Measurements from ENCODE around the gene RABEP1. TPM values are rescaled to one million over a fixed set of nuclear protein-coding genes. Genes with fewer than 3 reads are reported as not detected.
"Not testable (repeated sequence)": the region's sequence is repeated elsewhere in the genome, so short reads cannot be mapped to it uniquely, and the experiment has no call there.

The RABEP1 gene, protein sequence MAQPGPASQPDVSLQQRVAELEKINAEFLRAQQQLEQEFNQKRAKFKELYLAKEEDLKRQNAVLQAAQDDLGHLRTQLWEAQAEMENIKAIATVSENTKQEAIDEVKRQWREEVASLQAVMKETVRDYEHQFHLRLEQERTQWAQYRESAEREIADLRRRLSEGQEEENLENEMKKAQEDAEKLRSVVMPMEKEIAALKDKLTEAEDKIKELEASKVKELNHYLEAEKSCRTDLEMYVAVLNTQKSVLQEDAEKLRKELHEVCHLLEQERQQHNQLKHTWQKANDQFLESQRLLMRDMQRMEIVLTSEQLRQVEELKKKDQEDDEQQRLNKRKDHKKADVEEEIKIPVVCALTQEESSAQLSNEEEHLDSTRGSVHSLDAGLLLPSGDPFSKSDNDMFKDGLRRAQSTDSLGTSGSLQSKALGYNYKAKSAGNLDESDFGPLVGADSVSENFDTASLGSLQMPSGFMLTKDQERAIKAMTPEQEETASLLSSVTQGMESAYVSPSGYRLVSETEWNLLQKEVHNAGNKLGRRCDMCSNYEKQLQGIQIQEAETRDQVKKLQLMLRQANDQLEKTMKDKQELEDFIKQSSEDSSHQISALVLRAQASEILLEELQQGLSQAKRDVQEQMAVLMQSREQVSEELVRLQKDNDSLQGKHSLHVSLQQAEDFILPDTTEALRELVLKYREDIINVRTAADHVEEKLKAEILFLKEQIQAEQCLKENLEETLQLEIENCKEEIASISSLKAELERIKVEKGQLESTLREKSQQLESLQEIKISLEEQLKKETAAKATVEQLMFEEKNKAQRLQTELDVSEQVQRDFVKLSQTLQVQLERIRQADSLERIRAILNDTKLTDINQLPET
- total RNA-seq = 10 to 100 TPM; 44.1 to 64.0 (median 44.2) TPM
- total RNA-seq (2013) = 72.3 TPM

GRCh38 chr17:5281814-5282641 lies at the start of gene RABEP1:
Gene RABEP1 (plus strand): TSS chr17:5282284. CDS start chr17:5282487, 203 bp downstream.
- peaks cover 17% of the 10 kb centered on the region for H3K4me1 ChIP-seq (ENCODE audit: control insufficient read depth, insufficient read depth, low read length)
- ATAC-seq = peak; percentile 81 to 90 (median 89)
- no peaks in the 10 kb centered on the region for H3K27me3 Mint-ChIP-seq (ENCODE audit: low read depth in 2 of 2)
- H3K36me3 ChIP-seq (ENCODE audit: control insufficient read depth, insufficient read depth, low read length) = no peaks in the 10 kb centered on the region
- no peaks in the 10 kb centered on the region for H3K9me3 ChIP-seq (ENCODE audit: control insufficient read depth, insufficient read depth, low read length)
- H3K36me3 Mint-ChIP-seq = no peaks in the 10 kb centered on the region
- H3K4me3 Mint-ChIP-seq = peak within 1 kb of the TSS; percentile 93
- H3K9me3 Mint-ChIP-seq = no peaks in the 10 kb centered on the region
- TF ChIP-seq, protein P1, sequence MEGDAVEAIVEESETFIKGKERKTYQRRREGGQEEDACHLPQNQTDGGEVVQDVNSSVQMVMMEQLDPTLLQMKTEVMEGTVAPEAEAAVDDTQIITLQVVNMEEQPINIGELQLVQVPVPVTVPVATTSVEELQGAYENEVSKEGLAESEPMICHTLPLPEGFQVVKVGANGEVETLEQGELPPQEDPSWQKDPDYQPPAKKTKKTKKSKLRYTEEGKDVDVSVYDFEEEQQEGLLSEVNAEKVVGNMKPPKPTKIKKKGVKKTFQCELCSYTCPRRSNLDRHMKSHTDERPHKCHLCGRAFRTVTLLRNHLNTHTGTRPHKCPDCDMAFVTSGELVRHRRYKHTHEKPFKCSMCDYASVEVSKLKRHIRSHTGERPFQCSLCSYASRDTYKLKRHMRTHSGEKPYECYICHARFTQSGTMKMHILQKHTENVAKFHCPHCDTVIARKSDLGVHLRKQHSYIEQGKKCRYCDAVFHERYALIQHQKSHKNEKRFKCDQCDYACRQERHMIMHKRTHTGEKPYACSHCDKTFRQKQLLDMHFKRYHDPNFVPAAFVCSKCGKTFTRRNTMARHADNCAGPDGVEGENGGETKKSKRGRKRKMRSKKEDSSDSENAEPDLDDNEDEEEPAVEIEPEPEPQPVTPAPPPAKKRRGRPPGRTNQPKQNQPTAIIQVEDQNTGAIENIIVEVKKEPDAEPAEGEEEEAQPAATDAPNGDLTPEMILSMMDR (IDR thresholded peaks at IDR 0.05) = no peak
- peak within 1 kb of the TSS; percentile 81 to 87 for H3K27ac Mint-ChIP-seq
- under 1% methylated on average over 98 of the region's 98 CpGs for WGBS (ENCODE audit: insufficient coverage)
- intact Hi-C loops (cut with micrococcal nuclease) = loop anchor here (5.0 kb wide), 1 partner anchor 45 kb away; no protein-coding TSS in a partner anchor
- H3K4me1 Mint-ChIP-seq = peaks cover 27 to 33% of the 10 kb centered on the region in 2 donors
- no peaks in the 10 kb centered on the region for H3K27me3 ChIP-seq (ENCODE audit: control insufficient read depth, insufficient read depth, low read length)
- DNase-seq = peak; percentile 92 to 97
- peak within 1 kb of the TSS; percentile 48 for H3K27ac ChIP-seq (ENCODE audit: low read length)
- peak within 1 kb of the TSS; percentile 59 for H3K4me3 ChIP-seq (ENCODE audit: low read length)

- H3K36me3 Mint-ChIP-seq; H3K9me3 Mint-ChIP-seq; H3K9me3 ChIP-seq (ENCODE audit: control insufficient read depth, insufficient read depth, low read length); H3K27me3 ChIP-seq (ENCODE audit: control insufficient read depth, insufficient read depth, low read length); H3K27me3 Mint-ChIP-seq (ENCODE audit: low read depth in 2 of 2); ATAC-seq; H3K36me3 ChIP-seq (ENCODE audit: control insufficient read depth, insufficient read depth, low read length); intact Hi-C loops (cut with micrococcal nuclease); DNase-seq: not testable (repeated sequence)
- Histone ChIP-seq H3K4me3 (ENCODE audit: low read length) (peak overlapping the region; percentile 24), H3K27ac (ENCODE audit: low read length) (peak overlapping the region; percentile 52), H3K4me1 (ENCODE audit: control insufficient read depth, insufficient read depth, low read length) (peaks cover 97% of the 10 kb centered on the region)
- Mint-ChIP-seq H3K27ac (peak overlapping the region; percentile 91 to 96), H3K4me3 (peak overlapping the region; percentile 42), H3K4me1 (peaks cover 64 to 70% of the 10 kb centered on the region in 2 donors)
- WGBS (ENCODE audit: insufficient coverage) = 85% methylated on average over 7 of the region's 7 CpGs
These were observed 48.6 kb upstream of the RABEP1 start for GRCh38 chr17:5233492-5233891.

DNA sequence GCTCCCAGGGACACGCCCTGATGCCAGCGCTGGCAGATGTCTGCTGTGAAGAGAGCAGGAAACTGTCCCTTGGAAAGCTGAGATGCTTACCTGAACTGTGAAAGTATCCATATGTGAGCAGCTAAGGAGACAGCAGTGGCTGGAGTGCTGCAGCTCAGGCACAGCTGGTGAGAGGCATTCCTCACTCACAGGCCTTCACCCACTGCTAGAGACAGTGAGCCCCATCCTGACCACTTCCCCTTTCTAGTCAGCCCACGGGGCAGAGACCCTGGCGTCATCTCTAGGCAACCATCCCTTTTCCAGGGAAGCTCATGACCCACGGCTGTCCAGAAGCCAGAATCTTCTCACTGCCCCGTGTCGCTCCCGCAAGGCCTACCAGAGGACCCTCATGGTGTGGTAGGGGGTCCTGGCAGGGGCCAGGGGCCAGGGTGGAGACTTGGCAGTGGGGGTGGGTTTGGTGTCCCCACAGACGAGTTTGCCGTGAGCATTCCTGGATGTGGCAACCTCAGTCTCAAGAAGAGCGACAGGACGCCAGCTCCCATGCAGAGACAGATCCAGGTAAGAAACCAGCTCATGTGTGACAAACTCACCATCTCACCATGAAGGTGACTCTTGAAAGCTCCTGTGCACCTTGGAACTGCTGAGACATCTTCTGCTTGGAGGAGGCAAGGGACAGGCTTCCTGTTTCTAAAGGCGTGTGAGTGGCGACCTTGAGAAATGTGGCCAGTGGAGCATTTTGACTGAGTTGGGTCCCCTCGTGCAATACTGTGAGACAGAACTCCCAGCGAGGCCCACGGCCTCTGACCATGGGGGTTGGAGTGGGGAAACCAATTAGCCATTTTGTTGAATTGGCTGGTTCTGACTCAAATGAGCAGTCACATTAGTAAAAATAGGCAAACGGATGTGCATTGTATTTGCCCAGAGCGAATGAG lies 47.2 kb upstream of the RABEP1 start, which contains the start of gene SCIMP:
SCIMP (minus strand) TSS at position 216 of the 932 bp plus-strand sequence; CDS start at position 111, 105 bp downstream.
- peaks cover 92% of the 10 kb centered on the region for H3K4me1 ChIP-seq (ENCODE audit: control insufficient read depth, insufficient read depth, low read length)
- H3K9me3 ChIP-seq (ENCODE audit: control insufficient read depth, insufficient read depth, low read length) = no peaks in the 10 kb centered on the region
- ATAC-seq (peak in 2 of 3 donors; percentile 11 to 28), DNase-seq (no peak)
- Mint-ChIP-seq H3K4me1 (peaks cover 56 to 65% of the 10 kb centered on the region in 2 donors), H3K9me3 (no peaks in the 10 kb centered on the region), H3K36me3 (no peaks in the 10 kb centered on the region), H3K27me3 (ENCODE audit: low read depth in 2 of 2) (no peaks in the 10 kb centered on the region), H3K4me3 (peak within 1 kb of the TSS; percentile 72), H3K27ac (peak within 1 kb of the TSS; percentile 91 to 96)
- H3K27ac ChIP-seq (ENCODE audit: low read length) = peak within 1 kb of the TSS; percentile 76
- H3K27me3 ChIP-seq (ENCODE audit: control insufficient read depth, insufficient read depth, low read length) = no peaks in the 10 kb centered on the region
- 61% methylated on average over 19 of the region's 19 CpGs for WGBS (ENCODE audit: insufficient coverage)
- peak within 1 kb of the TSS; percentile 37 for H3K4me3 ChIP-seq (ENCODE audit: low read length)
- TF ChIP-seq, protein P1 (IDR thresholded peaks at IDR 0.05) = no peak
- intact Hi-C loops (cut with micrococcal nuclease) = loop anchor here (5.0 kb wide), 1 partner anchor 47 kb away; the partner anchor contains the start of gene RABEP1
- no peaks in the 10 kb centered on the region for H3K36me3 ChIP-seq (ENCODE audit: control insufficient read depth, insufficient read depth, low read length)

Data from natural killer cell (primary cell).